CD4-positive, CD25-positive, alpha-beta regulatory T cell (primary cell): ENCODE measurements around the gene SPRN. TPM values are rescaled to one million over a fixed set of nuclear protein-coding genes. Genes with fewer than 3 reads are reported as not detected.

Experiments
- ATAC-seq, 2 donors: fragments of 150-1000 bp; cut with Tn5 transposase; one replicate each; pipeline ENCODE4 v1.10.0; 2021; ENCODE audit warnings: low read depth in 2 of 2, moderate number of reproducible peaks in 2 of 2, moderate library complexity in 1 of 2
- DNase-seq, 3 donors: peaks; one replicate each; pipeline versions ENCODE4 v3.0.0 to v3.0.0-alpha.2; 2012 to 2022; ENCODE audit warnings: mixed read lengths in 1 of 3
- H3K27ac ChIP-seq: one replicate; pipeline ENCODE4 v1.7.0; 2013; ENCODE audit warnings: mild to moderate bottlenecking, low read length; ENCODE audit not compliant: insufficient read depth, poor library complexity, severe bottlenecking
- H3K27me3 ChIP-seq: one replicate; pipeline ENCODE4 v1.7.0; 2013; ENCODE audit warnings: low read length; ENCODE audit not compliant: control insufficient read depth, insufficient read depth
- H3K36me3 ChIP-seq: one replicate; pipeline ENCODE4 v1.7.0; 2013; ENCODE audit warnings: mild to moderate bottlenecking, low read length, moderate library complexity; ENCODE audit not compliant: control insufficient read depth, insufficient read depth
- H3K4me1 ChIP-seq: 2 replicates; pipeline ENCODE4 v1.7.0; 2013; ENCODE audit warnings: mild to moderate bottlenecking, low read length; ENCODE audit not compliant: insufficient read depth, control insufficient read depth, poor library complexity, severe bottlenecking
- H3K4me3 ChIP-seq: one replicate; pipeline ENCODE4 v1.7.0; 2013; ENCODE audit warnings: low read depth, mild to moderate bottlenecking, low read length, moderate library complexity
- H3K9me3 ChIP-seq, 2 experiments: 1 replicate in 1 of 2; 2 replicates in 1 of 2; pipeline ENCODE4 v1.7.0; 2013; ENCODE audit warnings: low read length in 2 of 2, mild to moderate bottlenecking in 1 of 2, moderate library complexity in 1 of 2; ENCODE audit not compliant: control insufficient read depth in 2 of 2
- H3K27ac Mint-ChIP-seq, 3 donors: one replicate each; pipeline ENCODE4 v1.8.0; 2020 to 2022; ENCODE audit warnings: mild to moderate bottlenecking in 3 of 3, mixed read lengths in 3 of 3, moderate library complexity in 2 of 3
- H3K27me3 Mint-ChIP-seq: one replicate; pipeline ENCODE4 v1.8.0; 2022; ENCODE audit warnings: mild to moderate bottlenecking, mixed read lengths
- H3K36me3 Mint-ChIP-seq: one replicate; pipeline ENCODE4 v1.8.0; 2020; ENCODE audit warnings: mixed read lengths
- H3K4me1 Mint-ChIP-seq, 4 donors: one replicate each; pipeline ENCODE4 v1.8.0; 2020 to 2022; ENCODE audit warnings: mixed read lengths in 4 of 4, mild to moderate bottlenecking in 1 of 4
- H3K4me3 Mint-ChIP-seq, 4 donors: one replicate each; pipeline ENCODE4 v1.8.0; 2020 to 2022; ENCODE audit warnings: mild to moderate bottlenecking in 4 of 4, mixed read lengths in 4 of 4, moderate library complexity in 3 of 4
- H3K9me3 Mint-ChIP-seq, 7 donors: one replicate each; pipeline ENCODE4 v1.8.0; 2020 to 2022; ENCODE audit warnings: mixed read lengths in 7 of 7, mild to moderate bottlenecking in 3 of 7, moderate library complexity in 2 of 7
- polyA plus RNA-seq, 4 donors: library from polyadenylated mRNA; unstranded; fragments of 300-500 nt; fragmentation: Illumina TruSeq; gene quantifications; one replicate each; pipeline ENCODE4 v1.2.3, GENCODE V29; 2021
- total RNA-seq: library from RNA; stranded (reverse); gene quantifications from one replicate; pipeline ENCODE4 v1.2.3, GENCODE V29; 2022

The SPRN gene
- total and polyA plus RNA-seq, 5 donors from 2014 or later = 0.10 to 0.77 (median 0.25) TPM; not detected in 1

- no peak for DNase-seq
- Mint-ChIP-seq H3K27me3 (no peaks in the 10 kb centered on the region), H3K36me3 (peaks cover 4% of the 10 kb centered on the region), H3K4me3 (no peak overlapping the region), H3K27ac (peak overlapping the region in 1 of 3 donors; percentile 5), H3K9me3 (no peaks in the 10 kb centered on the region), H3K4me1 (no peaks in the 10 kb centered on the region)
- Histone ChIP-seq H3K4me3 (no peak overlapping the region), H3K9me3 (no peaks in the 10 kb centered on the region), H3K27me3 (no peaks in the 10 kb centered on the region), H3K4me1 (no peaks in the 10 kb centered on the region), H3K27ac (no peak overlapping the region), H3K36me3 (no peaks in the 10 kb centered on the region)
- no peak for ATAC-seq
These were observed 35.2 kb upstream of the SPRN start for GRCh38 chr10:133459454-133460207.

- no peaks in the 10 kb centered on the region for H3K27me3 ChIP-seq
- H3K36me3 Mint-ChIP-seq = peaks cover 4% of the 10 kb centered on the region
- no peaks in the 10 kb centered on the region for H3K27me3 Mint-ChIP-seq
- H3K36me3 ChIP-seq = no peaks in the 10 kb centered on the region
- ATAC-seq = no peak
- peak overlapping the region in 1 of 3 donors; percentile 5 for H3K27ac Mint-ChIP-seq
- H3K4me3 ChIP-seq = no peak overlapping the region
- H3K4me1 Mint-ChIP-seq = no peaks in the 10 kb centered on the region
- no peaks in the 10 kb centered on the region for H3K9me3 Mint-ChIP-seq
- DNase-seq = no peak
- no peaks in the 10 kb centered on the region for H3K9me3 ChIP-seq
- H3K27ac ChIP-seq = no peak overlapping the region
- no peak overlapping the region for H3K4me3 Mint-ChIP-seq
- H3K4me1 ChIP-seq = no peaks in the 10 kb centered on the region
These were observed 34.5 kb upstream of the SPRN start for GRCh38 chr10:133458710-133459453.

GRCh38 chr10:133458021-133458709, 33.7 kb upstream of the SPRN start:
- DNase-seq = no peak
- Histone ChIP-seq H3K27ac (no peak overlapping the region), H3K36me3 (no peaks in the 10 kb centered on the region), H3K4me1 (no peaks in the 10 kb centered on the region), H3K4me3 (no peak overlapping the region), H3K9me3 (no peaks in the 10 kb centered on the region), H3K27me3 (no peaks in the 10 kb centered on the region)
- no peak overlapping the region for H3K4me3 Mint-ChIP-seq
- H3K36me3 Mint-ChIP-seq = peaks cover 4% of the 10 kb centered on the region
- no peaks in the 10 kb centered on the region for H3K4me1 Mint-ChIP-seq
- ATAC-seq = no peak
- H3K27me3 Mint-ChIP-seq = peaks cover 5% of the 10 kb centered on the region
- H3K27ac Mint-ChIP-seq = no peak overlapping the region
- no peaks in the 10 kb centered on the region for H3K9me3 Mint-ChIP-seq

- Histone ChIP-seq H3K4me3 (no peak overlapping the region), H3K9me3 (no peaks in the 10 kb centered on the region), H3K27ac (no peak overlapping the region), H3K36me3 (no peaks in the 10 kb centered on the region), H3K27me3 (no peaks in the 10 kb centered on the region), H3K4me1 (no peaks in the 10 kb centered on the region)
- peaks cover 0 to 1% (median 0%) of the 10 kb centered on the region in 7 donors for H3K9me3 Mint-ChIP-seq
- H3K4me3 Mint-ChIP-seq = no peak overlapping the region
- ATAC-seq (no peak), DNase-seq (no peak)
- H3K27me3 Mint-ChIP-seq = peaks cover 8% of the 10 kb centered on the region
- H3K4me1 Mint-ChIP-seq = no peaks in the 10 kb centered on the region
- H3K36me3 Mint-ChIP-seq = peaks cover 4% of the 10 kb centered on the region
- H3K27ac Mint-ChIP-seq = no peak overlapping the region
These were observed 32.8 kb upstream of the SPRN start for GRCh38 chr10:133457100-133457841.

GRCh38 chr10:133456041-133456951, 31.9 kb upstream of the SPRN start:
- Mint-ChIP-seq H3K36me3 (peaks cover 2% of the 10 kb centered on the region), H3K27me3 (peaks cover 8% of the 10 kb centered on the region), H3K27ac (no peak overlapping the region), H3K4me3 (no peak overlapping the region), H3K4me1 (no peaks in the 10 kb centered on the region), H3K9me3 (peaks cover 0 to 2% (median 0%) of the 10 kb centered on the region in 7 donors)
- no peak overlapping the region for H3K27ac ChIP-seq
- no peak for DNase-seq
- no peaks in the 10 kb centered on the region for H3K36me3 ChIP-seq
- H3K4me3 ChIP-seq = no peak overlapping the region
- no peaks in the 10 kb centered on the region for H3K9me3 ChIP-seq
- no peak for ATAC-seq
- H3K27me3 ChIP-seq = no peaks in the 10 kb centered on the region
- H3K4me1 ChIP-seq = no peaks in the 10 kb centered on the region

GRCh38 chr10:133455611-133456031, 31.2 kb upstream of the SPRN start:
- peak overlapping the region in 1 of 3 donors; percentile 32 for H3K27ac Mint-ChIP-seq
- no peaks in the 10 kb centered on the region for H3K9me3 ChIP-seq

More at GRCh38 chr10:133455611-133456031, 31.2 kb upstream of the SPRN start:
- ATAC-seq (no peak), DNase-seq (no peak)
- Histone ChIP-seq H3K27ac (no peak overlapping the region), H3K27me3 (no peaks in the 10 kb centered on the region), H3K4me3 (no peak overlapping the region), H3K4me1 (no peaks in the 10 kb centered on the region), H3K36me3 (no peaks in the 10 kb centered on the region)
- no peaks in the 10 kb centered on the region for H3K36me3 Mint-ChIP-seq
- peaks cover 0 to 2% (median 0%) of the 10 kb centered on the region in 7 donors for H3K9me3 Mint-ChIP-seq
- H3K4me1 Mint-ChIP-seq = no peaks in the 10 kb centered on the region
- no peak overlapping the region for H3K4me3 Mint-ChIP-seq
- H3K27me3 Mint-ChIP-seq = peaks cover 8% of the 10 kb centered on the region
